GM19240 (cell line): ENCODE data around the gene ADARB2.

Source experiments
- DNase-seq: peaks from one replicate; pipeline ENCODE4 v3.0.0; 2011; ENCODE audit warnings: low spot score; ENCODE audit not compliant: insufficient read length

The ADARB2 gene

GRCh38 chr10:1183701-1184100, 553.6 kb downstream of the ADARB2 start:
- DNase-seq = no peak

DNA sequence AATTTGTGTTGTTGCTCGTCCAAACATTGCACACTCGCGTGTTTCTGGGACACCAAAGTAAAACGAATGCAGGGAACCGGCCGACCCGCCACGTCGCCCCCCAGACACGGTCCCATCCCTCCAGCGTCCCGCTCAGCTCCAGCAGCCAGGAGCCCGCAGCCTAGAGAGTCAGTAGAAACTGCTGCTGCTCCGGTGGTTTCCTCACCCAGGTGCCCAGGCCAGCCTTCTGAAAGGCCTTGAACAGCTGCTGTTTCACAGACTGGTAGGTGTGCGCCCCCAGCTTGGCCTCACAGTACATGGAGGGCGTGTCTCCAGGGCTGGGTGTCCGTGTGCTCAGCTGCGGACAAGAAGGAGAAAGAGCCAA, 554.3 kb downstream of the ADARB2 start:
- DNase-seq = no peak

GRCh38 chr10:1182280-1183032, 554.9 kb downstream of the ADARB2 start:
- no peak for DNase-seq

GRCh38 chr10:1180836-1181235, 556.5 kb downstream of the ADARB2 start:
- no peak for DNase-seq

GRCh38 chr10:1180071-1180730, 557.1 kb downstream of the ADARB2 start:
- DNase-seq = no peak

- DNase-seq = no peak
Observed at GRCh38 chr10:1179346-1180070, 557.8 kb downstream of the ADARB2 start.

DNA sequence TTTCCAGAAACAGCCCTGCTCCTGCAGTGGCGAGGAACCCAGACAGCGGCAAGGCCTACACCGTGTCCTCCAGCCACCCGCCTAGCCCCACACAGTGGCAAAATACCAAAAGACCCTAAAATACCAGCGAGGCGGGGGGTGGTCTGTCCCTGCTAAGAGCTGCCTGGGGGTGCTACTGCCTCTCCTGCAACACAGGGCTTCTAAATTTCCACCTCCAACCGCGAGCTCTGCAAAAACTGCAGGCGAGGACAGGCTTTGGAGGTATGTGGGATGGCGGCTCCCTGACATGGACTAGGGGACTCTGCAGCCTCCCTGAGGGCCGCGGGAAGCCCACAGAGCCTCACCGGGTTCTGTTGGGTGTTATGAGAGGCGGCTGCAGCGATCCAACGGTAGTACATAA, 558.8 kb downstream of the ADARB2 start:
- DNase-seq = no peak

- DNase-seq = no peak
Observed at GRCh38 chr10:1177936-1178335, 559.4 kb downstream of the ADARB2 start.

DNA sequence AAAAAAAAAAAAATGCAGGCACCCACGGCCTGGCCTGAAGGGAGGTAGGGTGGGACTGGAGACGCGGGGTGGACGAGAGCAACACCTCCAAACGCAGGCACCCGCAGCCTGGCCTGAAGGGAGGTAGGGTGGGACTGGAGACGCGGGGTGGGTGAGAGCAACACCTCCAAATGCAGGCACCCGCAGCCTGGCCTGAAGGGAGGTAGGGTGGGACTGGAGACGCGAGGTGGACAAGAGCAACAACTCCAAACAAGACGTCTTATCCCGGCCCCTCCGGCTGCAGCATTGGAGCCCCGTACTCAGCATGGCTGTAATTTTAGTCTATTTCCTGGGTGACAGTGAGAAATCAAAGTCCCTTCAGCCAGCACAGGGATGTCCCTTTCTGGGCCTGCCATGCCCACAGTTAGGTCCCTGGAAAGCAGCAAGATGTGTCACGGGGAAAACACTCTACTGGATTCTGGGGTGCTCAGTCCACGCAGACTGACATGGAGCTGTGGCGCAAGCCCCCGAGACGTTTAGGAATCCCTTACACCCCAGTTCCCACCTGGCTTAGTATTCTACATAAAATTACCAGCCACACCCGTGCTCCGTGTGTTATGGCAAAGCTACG, 561.3 kb downstream of the ADARB2 start:
- no peak for DNase-seq

DNA sequence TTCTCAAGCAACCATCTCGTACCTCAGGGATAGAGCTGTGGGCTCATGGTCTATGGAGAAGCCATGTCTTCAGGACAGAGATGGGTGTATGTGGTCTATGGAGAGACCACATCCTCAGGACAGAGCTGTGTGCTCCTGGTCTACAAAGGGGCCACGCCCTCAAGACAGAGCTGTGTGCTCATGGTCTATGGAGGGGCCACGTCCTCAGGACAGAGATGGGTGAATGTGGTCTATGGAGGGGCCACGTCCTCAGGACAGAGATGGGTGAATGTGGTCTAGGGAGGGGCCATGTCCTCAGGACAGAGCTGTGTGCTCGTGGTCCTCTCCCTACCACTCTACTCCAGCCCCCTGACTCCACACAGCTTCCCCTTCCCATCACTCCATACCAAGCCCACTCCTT, 563.3 kb downstream of the ADARB2 start:
- DNase-seq = no peak

DNA sequence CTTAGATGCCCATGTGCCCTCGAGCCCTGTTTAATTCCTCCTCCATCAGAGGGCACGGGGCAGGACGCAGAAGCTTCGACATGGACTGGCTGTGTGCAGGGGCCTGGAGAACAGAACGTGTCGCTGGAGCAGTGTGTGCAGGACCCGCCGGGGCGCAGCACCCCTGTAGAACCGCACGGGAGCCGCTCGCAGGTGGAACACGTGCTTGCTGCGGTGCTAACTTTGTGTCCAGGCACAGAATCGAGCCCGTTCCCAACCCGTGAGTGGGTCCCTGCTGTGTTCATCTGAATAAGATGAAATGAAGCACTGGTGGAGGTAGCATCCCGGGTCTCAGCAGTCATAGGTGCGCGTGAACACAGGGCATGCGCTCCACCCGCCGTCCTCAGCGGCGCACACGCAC, 564.2 kb downstream of the ADARB2 start:
- no peak for DNase-seq

GRCh38 chr10:1172256-1172984, 564.9 kb downstream of the ADARB2 start:
- no peak for DNase-seq

DNA sequence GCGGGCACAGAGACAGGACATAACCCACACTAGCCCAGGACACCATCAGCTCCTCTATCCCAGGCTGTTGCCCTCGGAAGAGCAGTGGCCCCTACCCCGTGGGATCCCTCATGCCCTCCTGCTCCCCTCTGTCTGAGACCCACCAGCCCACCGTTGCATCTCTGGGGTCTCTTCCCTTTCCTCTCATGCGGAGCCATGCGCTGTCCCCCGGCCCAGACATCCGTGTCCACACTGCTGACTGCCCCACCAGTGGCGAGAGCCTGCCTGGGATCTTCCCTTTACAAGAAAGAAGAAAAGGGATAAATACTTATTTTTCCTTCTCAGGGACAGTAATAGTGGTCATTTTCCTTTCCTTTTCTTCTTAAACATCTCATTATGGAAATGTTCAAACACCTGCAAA, 565.7 kb downstream of the ADARB2 start:
- no peak for DNase-seq

DNA sequence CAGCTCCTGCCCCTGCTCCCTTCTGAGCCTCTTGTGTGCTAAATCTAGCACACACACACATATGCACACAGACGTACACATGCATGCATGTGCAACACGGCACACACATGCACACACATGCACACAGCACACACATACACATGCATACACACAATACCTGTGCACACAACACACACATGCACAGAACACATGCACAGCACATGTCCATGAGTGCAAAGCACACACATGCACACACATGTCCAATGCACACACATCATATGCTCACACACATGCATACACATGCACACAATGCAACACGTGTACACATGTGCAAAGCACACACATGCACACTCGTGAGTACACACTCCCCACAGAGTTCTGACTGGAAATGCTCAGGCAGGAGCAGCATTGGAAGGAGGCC, 566.1 kb downstream of the ADARB2 start:
- DNase-seq = no peak

DNA sequence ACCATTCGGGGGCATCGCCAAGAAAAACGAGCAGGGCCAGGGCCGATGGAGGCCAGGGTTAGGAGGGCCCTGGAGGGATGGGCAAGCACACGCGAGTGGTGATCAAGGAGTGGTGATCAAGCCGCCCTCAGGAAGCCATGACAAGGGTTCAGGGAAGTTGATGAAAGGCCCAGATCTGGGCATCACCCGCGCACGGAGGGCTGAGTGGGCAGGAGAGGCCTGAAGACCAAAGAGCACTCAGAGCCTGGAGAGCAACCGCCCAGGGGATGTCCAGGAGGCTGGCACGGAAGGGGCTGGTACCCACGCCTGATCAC, 566.5 kb downstream of the ADARB2 start:
- no peak for DNase-seq

DNA sequence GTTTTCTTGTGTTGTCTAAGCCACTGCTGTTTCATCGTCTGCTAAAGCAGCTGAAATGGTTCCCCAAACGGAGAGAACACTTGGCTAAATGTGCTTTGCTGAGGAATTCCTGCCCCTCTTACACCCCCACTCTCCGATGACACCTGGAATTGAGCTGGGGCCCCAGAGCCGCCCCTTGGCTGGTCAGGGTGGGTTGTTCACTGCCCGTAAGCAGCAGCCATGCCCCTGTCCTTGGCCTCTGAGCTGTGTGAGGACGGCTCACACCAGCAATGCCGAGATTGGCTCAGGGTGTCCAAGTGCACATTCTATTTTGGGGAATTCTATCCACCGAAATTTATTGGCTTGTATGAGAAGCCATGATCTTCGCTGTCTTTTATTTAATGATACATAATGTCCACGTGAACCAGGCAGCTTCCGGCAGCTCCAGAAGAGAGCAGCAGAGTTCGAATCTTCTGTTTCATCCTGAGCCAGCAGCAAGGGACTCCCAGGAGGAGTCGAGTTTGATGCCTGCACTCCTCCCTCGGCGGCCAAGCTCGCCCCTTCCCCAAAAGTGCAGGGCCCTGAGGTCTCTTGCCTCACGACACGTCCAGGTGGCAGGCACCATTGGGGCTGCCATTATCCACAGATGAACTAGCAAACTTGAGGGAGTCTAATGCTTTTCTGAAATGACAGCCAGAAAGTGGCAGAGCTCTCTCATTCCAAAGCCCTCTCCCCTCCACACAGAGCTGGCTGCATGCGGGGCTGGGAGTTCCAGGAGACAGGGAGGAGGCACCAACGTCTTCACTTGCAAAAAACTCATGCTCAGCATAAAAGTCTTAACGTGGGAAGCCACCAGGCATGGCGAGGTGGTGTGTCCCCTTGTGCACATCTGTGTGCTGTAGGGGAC, 567.1 kb downstream of the ADARB2 start:
- DNase-seq = no peak

DNA sequence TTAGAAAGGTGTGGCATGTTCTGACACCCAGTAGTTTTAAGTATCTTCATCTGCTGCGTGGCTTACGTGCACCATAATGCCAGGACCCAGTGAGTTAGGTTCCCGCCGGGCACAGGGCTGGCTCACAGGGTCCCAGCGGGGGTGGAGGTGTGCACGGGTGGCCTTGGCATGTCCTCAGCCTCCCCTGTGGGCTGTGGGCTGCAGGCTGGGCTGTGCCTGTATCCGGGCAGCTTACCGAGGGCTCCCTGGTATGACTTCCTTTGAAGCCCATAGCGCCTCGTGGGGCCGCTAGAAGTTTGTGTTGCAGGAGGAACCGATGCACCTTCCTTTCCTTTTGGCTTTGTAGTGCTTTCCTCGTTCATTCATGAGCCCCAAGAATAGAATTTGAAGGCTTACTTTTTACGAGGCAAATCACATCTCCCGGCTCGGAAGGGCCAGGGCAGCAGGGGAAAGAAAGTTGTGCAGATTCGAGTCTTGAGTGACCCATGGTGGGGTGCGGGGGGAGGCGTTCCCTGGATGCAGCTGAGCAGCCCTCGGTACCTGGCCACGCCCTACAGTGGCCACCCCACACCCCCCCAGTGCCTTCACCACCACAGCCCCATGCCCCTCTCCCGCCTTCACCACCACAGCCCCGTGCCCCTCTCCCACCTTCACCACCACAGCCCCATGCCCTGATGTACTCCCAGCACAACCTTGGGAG, 568.0 kb downstream of the ADARB2 start:
- no peak for DNase-seq

DNA sequence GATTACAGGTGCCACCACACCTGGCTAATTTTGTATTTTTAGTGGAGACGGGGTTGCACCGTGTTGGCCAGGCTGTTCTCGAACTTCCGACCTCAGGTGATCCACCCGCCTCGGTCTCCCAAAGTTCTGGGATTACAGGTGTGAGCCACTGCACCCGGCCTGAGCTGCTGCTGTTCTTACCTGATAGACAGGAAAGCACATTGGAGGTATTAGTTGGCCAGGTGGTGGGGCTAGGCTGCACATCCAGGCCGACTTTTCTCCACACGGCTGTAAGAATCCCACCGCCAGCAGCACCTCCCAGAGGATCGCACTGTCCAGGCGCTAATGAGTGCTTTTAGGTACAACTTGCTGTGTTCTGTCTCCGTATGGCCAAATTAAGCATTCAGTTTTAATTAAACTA, 568.6 kb downstream of the ADARB2 start:
- DNase-seq = no peak

- DNase-seq = no peak
Observed at GRCh38 chr10:1166828-1167275, 570.5 kb downstream of the ADARB2 start.
